Bone marrow (tissue), 2 donors: ENCODE data around the gene ATP5F1C.

Experiments used
- DNase-seq, 2 donors: peaks; one replicate each; lab custom pipeline; 2025; lab: John Stamatoyannopoulos, UW

ATP5F1C gene

DNA sequence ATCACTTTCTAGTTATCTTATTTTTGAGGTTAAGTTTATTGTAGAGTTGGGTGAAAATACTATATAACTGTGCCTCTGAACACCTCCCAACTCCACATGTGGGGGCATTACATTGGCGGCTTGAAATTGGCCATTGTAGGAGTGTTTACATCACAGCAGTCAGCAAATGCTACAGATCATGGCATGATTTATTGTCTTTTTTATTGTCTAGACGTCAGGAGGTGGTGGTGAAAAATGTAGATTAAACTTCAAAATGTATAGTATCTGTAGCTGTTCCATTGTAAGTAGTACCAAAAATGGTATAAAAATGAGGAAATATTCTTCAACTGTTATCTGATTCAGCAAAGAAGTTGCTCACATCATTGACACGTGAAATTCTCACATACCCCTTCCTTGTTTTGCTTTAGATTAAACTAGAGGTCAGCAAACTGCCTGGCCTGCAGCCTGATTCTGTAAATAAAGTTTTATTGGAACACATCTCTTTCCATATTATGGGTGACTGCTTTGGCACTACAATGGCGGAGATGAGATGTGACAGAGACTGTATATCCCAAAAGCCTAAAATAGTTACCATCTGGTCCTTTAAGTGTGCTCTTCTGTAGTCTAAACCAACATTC is 65.4 kb downstream of the ATP5F1C start:
- no peak for DNase-seq

GRCh38 chr10:7853890-7854289 is 65.9 kb downstream of the ATP5F1C start:
- DNase-seq = no peak

DNA sequence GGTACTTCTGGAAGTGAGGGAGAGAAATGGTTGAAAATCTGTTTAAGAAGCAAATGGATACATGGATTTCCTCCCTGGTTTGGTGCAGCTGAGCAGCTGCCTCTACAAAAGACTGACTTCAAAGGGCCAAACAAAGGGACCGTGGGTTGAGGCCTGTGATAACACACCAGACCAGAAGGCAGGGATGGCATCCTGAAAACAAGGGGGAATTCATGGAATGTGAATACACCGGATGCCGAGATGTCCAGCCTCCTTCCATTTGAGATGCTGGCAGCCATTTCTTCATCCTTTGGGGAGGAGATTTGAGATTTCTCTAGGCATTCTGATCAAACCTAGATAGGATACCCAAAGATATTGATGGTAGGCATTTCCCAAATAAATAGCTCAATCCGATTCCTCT is 67.2 kb downstream of the ATP5F1C start:
- no peak for DNase-seq

DNA sequence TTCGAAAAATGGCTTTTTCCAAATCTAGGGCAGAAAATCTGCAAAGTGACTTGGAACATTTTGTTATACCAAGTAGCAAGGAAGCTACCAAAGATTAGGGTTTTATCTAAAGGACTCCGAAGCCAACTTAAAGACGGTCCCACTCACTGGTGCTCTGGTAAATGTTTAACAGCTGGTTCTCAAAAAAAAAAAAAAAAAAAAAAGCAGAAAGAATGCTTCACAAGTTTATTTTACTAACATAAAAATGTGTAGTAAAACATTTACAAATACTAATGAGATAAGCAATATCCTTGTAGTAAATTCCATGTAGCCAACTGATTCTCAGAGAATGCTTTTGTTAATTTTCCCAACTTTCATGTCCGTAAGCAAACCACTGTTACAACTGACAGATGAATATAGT is 68.7 kb downstream of the ATP5F1C start:
- DNase-seq = no peak

- no peak for DNase-seq
These were observed 69.3 kb downstream of the ATP5F1C start for GRCh38 chr10:7857262-7857661.
